Heart left ventricle (tissue), 16 donors: Measurements from ENCODE around the gene BRICD5. TPM values are rescaled to one million over a fixed set of nuclear protein-coding genes. Genes with fewer than 3 reads are reported as not detected.

Source experiments
- ATAC-seq, 4 donors: fragments of 200-7000 bp; cut with Tn5 transposase; one replicate each; pipeline ENCODE4 v1.9.1; 2020 to 2022; ENCODE audit warnings: moderate library complexity in 4 of 4, mild to moderate bottlenecking in 3 of 4, moderate number of reproducible peaks in 1 of 4
- DNase-seq, 5 donors: peaks; one replicate each; pipeline ENCODE4 v3.0.0-alpha.2; 2020
- H3K27ac ChIP-seq, 12 donors: fragments of 200-600 bp; sonication (generic) in 4 of 12; one replicate each; pipeline versions ENCODE4 v1.5.0 to v1.8.0; 2016 to 2022; ENCODE audit warnings: mild to moderate bottlenecking in 2 of 12
- H3K27me3 ChIP-seq, 9 donors: fragments of 200-600 bp; sonication (generic) in 2 of 9; one replicate each; pipeline versions ENCODE4 v1.5.1 to v1.8.0; 2016 to 2022; ENCODE audit warnings: mild to moderate bottlenecking in 3 of 9
- H3K36me3 ChIP-seq, 9 donors: fragments of 200-600 bp; sonication (generic) in 2 of 9; one replicate each; pipeline versions ENCODE4 v1.5.0 to v1.8.0; 2018 to 2022; ENCODE audit warnings: mild to moderate bottlenecking in 2 of 9
- H3K4me1 ChIP-seq, 12 donors: fragments of 200-600 bp; sonication (generic) in 4 of 12; one replicate each; pipeline versions ENCODE4 v1.5.0 to v1.8.0; 2016 to 2022; ENCODE audit warnings: mild to moderate bottlenecking in 3 of 12
- H3K4me3 ChIP-seq, 12 donors: fragments of 200-600 bp; sonication (generic) in 4 of 12; one replicate each; pipeline versions ENCODE4 v1.5.0 to v1.8.0; 2017 to 2022; ENCODE audit warnings: mild to moderate bottlenecking in 9 of 12, moderate library complexity in 4 of 12
- H3K9me3 ChIP-seq, 12 donors: fragments of 200-600 bp; sonication (generic) in 4 of 12; one replicate each; pipeline versions ENCODE4 v1.5.0 to v1.8.0; 2016 to 2022; ENCODE audit warnings: mild to moderate bottlenecking in 1 of 12
- POLR2A ChIP-seq, 2 donors: fragments of 450-650 bp; IDR thresholded peaks; one replicate each; pipeline ENCODE4 v1.6.1; 2017; ENCODE audit warnings: antibody characterized with exemption in 2 of 2, mild to moderate bottlenecking in 2 of 2, moderate library complexity in 2 of 2
- WGBS, 4 donors: extraction: QIAGEN DNeasy Blood & Tissue Kit in 2 of 4; methylation state at CpG; one replicate each; pipeline versions ENCODE4 v1.1.5 to v1.1.7; 2013 to 2018; 5-methylcytosine and 5-hydroxymethylcytosine counted together
- intact Hi-C, 10 donors: fragments of 100-400 bp; cut with DNase I; formaldehyde crosslinking; loops; one replicate each; pipeline versions ENCODE4 v1.11.1 to v1.14.2; 2022
- polyA plus RNA-seq, 2 donors: library from polyadenylated mRNA; stranded (reverse); fragments of 200-250 nt; gene quantifications; one replicate each; pipeline ENCODE4 v1.2.3, GENCODE V29; 2013
- total RNA-seq, 9 donors: library from RNA; depleted of rRNA in 2 of 9; stranded (reverse); fragments of >200 nt in 2 of 9; fragmentation: NEBNext Ultra II Directional in 3 of 9; extraction: Animal tissue kit (Norgen Biotek cat#: 25700) in 3 of 9; gene quantifications; one replicate each; pipeline versions ENCODE4 v1.1.0 to v1.2.4, GENCODE V29; 2016 to 2023
- TF ChIP-seq, protein P1 (sequence below), 12 donors: fragments of 200-600 bp; sonication (generic) in 4 of 12; IDR thresholded peaks; one replicate each; pipeline versions ENCODE4 v1.5.0 to v1.8.0; 2018 to 2022; ENCODE audit warnings: antibody characterized with exemption in 12 of 12, mild to moderate bottlenecking in 5 of 12
- donor health status: ischemic (EF 13 %, LVEDD 7.1; RV severe dilation, severe dysfunction).
- donor health status: healthy with polysubstance abuse.
- donor health status: DM: no; HTN: yes; CAD: no.
- donor health status: DM: no; HTN: no; CAD: no.
- donor health status: ischemic (EF 25% LVEDD 6.9; RV normal size, moderate dysfunction).
- donor health status: ischemic (EF 25% LVEDD 5.7; RV mildly dilated, moderate dysfunction).
- donor health status: healthy.
- donor health status: DM: yes; HTN: yes; CAD: no.
- donor health status: ischemic (EF 35%, LVEDD 5.7; RV mildly dilated, moderate dysfunction).
- donor health status: nonischemic (EF 11% LVEDD 7.7; RV severe dilation, severe dysfunction).
- donor health status: DM: yes; HTN: yes; CAD: no.
- donor health status: PGD.
- donor health status: ischemic (EF 29% LVEDD 5.4; RV normal size, mild dysfunction).
- donor health status: nonischemic (EF 23%, LVEDD 6.1; RV moderate dilation, normal function).

The BRICD5 gene
- total and polyA plus RNA-seq, 11 donors, result 1.7 to 11.7 (median 5.5) TPM

GRCh38 chr16:2187212-2187611 is 23.5 kb downstream of the BRICD5 start:
- intact Hi-C loops, result no loop called here
- Histone ChIP-seq H3K4me3 (no peak overlapping the region), H3K4me1 (peaks cover 0 to 6% (median 0%) of the 10 kb centered on the region in 12 donors), H3K36me3 (no peaks in the 10 kb centered on the region), H3K27ac (no peak overlapping the region), H3K9me3 (no peaks in the 10 kb centered on the region), H3K27me3 (no peaks in the 10 kb centered on the region)
- DNase-seq (no peak), ATAC-seq (no peak)
- 79 to 87% (median 81%) methylated on average over 16 to 17 of the region's 17 CpGs for WGBS, 4 donors
- TF ChIP-seq, protein P1, sequence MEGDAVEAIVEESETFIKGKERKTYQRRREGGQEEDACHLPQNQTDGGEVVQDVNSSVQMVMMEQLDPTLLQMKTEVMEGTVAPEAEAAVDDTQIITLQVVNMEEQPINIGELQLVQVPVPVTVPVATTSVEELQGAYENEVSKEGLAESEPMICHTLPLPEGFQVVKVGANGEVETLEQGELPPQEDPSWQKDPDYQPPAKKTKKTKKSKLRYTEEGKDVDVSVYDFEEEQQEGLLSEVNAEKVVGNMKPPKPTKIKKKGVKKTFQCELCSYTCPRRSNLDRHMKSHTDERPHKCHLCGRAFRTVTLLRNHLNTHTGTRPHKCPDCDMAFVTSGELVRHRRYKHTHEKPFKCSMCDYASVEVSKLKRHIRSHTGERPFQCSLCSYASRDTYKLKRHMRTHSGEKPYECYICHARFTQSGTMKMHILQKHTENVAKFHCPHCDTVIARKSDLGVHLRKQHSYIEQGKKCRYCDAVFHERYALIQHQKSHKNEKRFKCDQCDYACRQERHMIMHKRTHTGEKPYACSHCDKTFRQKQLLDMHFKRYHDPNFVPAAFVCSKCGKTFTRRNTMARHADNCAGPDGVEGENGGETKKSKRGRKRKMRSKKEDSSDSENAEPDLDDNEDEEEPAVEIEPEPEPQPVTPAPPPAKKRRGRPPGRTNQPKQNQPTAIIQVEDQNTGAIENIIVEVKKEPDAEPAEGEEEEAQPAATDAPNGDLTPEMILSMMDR (IDR thresholded peaks at IDR 0.05), result no peak
- no peak for TF ChIP-seq POLR2A (IDR thresholded peaks at IDR 0.05)

- intact Hi-C loops, result no loop called here
- WGBS, 4 donors, result 82 to 93% (median 86%) methylated on average over 10 to 20 of the region's 20 CpGs
- Histone ChIP-seq H3K4me1 (peaks cover 0 to 4% (median 0%) of the 10 kb centered on the region in 12 donors), H3K4me3 (no peak overlapping the region), H3K36me3 (no peaks in the 10 kb centered on the region), H3K27ac (no peak overlapping the region), H3K27me3 (no peaks in the 10 kb centered on the region), H3K9me3 (no peaks in the 10 kb centered on the region)
- no peak for ATAC-seq
- DNase-seq, result no peak
- no peak for TF ChIP-seq POLR2A (IDR thresholded peaks at IDR 0.05)
- TF ChIP-seq, protein P1 (IDR thresholded peaks at IDR 0.05), result no peak
Measured at GRCh38 chr16:2186505-2186904, 24.2 kb downstream of the BRICD5 start.

DNA sequence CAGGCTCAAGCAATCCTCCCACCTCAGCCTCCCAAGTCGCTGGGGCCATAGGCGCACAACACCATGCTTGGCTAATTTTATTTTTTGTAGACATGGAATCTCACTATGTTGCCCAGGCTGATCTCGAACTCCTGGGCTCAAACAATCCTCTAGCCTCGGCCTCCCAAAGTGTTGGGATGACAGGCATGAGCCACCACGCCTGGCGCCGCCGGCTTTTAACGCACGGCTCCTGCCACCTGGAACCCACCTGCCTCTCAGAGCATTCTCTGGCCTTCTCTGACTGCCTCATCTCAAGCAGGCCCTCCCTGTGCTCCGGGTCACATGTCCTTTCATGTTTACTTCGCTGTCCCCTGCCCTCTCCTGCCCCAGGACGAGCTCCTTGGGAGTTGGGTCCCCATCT is 24.6 kb downstream of the BRICD5 start:
- TF ChIP-seq, protein P1 (IDR thresholded peaks at IDR 0.05), result no peak
- TF ChIP-seq POLR2A (IDR thresholded peaks at IDR 0.05), result no peak
- intact Hi-C loops, result no loop called here
- ATAC-seq (no peak), DNase-seq (no peak)
- Histone ChIP-seq H3K9me3 (no peaks in the 10 kb centered on the region), H3K4me1 (no peaks in the 10 kb centered on the region), H3K4me3 (no peak overlapping the region), H3K27ac (no peak overlapping the region), H3K36me3 (no peaks in the 10 kb centered on the region), H3K27me3 (no peaks in the 10 kb centered on the region)
- WGBS, 4 donors, result 86 to 92% (median 90%) methylated on average over 13 of the region's 13 CpGs

DNA sequence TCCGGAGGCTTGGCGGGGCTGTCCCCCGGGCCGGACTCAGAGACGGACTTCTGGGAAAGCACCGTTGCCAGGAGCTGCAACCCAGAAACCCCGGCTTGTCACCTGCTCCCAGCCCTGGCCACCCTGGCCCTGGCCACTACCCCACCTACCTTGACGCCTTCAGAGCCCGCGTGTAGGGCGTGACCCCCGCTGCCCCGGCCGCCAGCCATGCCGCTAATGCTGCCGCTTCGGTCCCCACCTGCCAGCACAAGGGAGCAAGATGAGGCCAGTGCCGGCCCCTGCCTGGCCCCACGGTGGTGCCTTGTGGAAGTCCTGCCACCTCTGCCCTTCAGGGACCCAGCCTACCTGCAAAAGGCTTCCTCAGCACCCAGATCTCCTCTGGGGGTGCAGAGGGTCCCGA is 25.7 kb downstream of the BRICD5 start:
- DNase-seq (no peak), ATAC-seq (no peak)
- Histone ChIP-seq H3K27ac (no peak overlapping the region), H3K9me3 (no peaks in the 10 kb centered on the region), H3K4me1 (no peaks in the 10 kb centered on the region), H3K36me3 (no peaks in the 10 kb centered on the region), H3K27me3 (no peaks in the 10 kb centered on the region), H3K4me3 (no peak overlapping the region)
- WGBS, 4 donors, result 76 to 90% (median 87%) methylated on average over 11 to 20 of the region's 20 CpGs
- intact Hi-C loops, result no loop called here
- TF ChIP-seq POLR2A (IDR thresholded peaks at IDR 0.05), result no peak
- TF ChIP-seq, protein P1 (IDR thresholded peaks at IDR 0.05), result no peak
